Ascending aorta (tissue), 2 donors: ENCODE measurements around the gene AGAP1. TPM values are rescaled to one million over a fixed set of nuclear protein-coding genes. Genes with fewer than 3 reads are reported as not detected.
"Not testable (repeated sequence)": the region's sequence is repeated elsewhere in the genome, so short reads cannot be mapped to it uniquely, and the experiment has no call there.

Experiments used
- DNase-seq, 2 donors: peaks; one replicate each; pipeline ENCODE4 v3.0.0-alpha.2; 2019; ENCODE audit warnings: low spot score in 2 of 2
- H3K27ac ChIP-seq, 2 donors: fragments of 200-600 bp; sonication (generic); one replicate each; pipeline ENCODE4 v1.5.1; 2016 to 2017; ENCODE audit warnings: mild to moderate bottlenecking in 1 of 2
- H3K27me3 ChIP-seq: fragments of 200-600 bp; sonication (generic); one replicate; pipeline ENCODE4 v1.5.1; 2017
- H3K36me3 ChIP-seq, 2 donors: fragments of 200-600 bp; sonication (generic); one replicate each; pipeline ENCODE4 v1.5.1; 2016
- H3K4me1 ChIP-seq, 2 donors: fragments of 200-600 bp; sonication (generic); one replicate each; pipeline ENCODE4 v1.5.1; 2016 to 2017; ENCODE audit warnings: mild to moderate bottlenecking in 1 of 2
- H3K4me3 ChIP-seq, 2 donors: fragments of 200-600 bp; sonication (generic); one replicate each; pipeline ENCODE4 v1.5.1; 2016 to 2017; ENCODE audit warnings: mild to moderate bottlenecking in 1 of 2
- H3K9me3 ChIP-seq, 2 donors: fragments of 200-600 bp; sonication (generic); one replicate each; pipeline ENCODE4 v1.5.1; 2016
- CTCF ChIP-seq, 3 experiments: fragments of 200-600 bp in 2 of 3; fragments of 450-650 bp in 1 of 3; sonication (generic) in 2 of 3; IDR thresholded peaks; one replicate each; pipeline ENCODE4 v1.5.1; 2016 to 2019; ENCODE audit warnings: antibody characterized with exemption in 3 of 3, mild to moderate bottlenecking in 1 of 3, moderate library complexity in 1 of 3
- intact Hi-C: fragments of 100-400 bp; cut with DNase I; formaldehyde crosslinking; loops from one replicate; pipeline ENCODE4 v1.15.1; 2023
- total RNA-seq: library from RNA; depleted of rRNA; stranded (reverse); fragments of >200 nt; gene quantifications from one replicate; pipeline ENCODE4 v1.1.0, GENCODE V29; 2016

Gene AGAP1
- total RNA-seq, 1 donor from 2014 or later: 19.7 TPM

- no peak for TF ChIP-seq CTCF (IDR thresholded peaks at IDR 0.05)
- Histone ChIP-seq H3K9me3 (peaks cover 0 to 5% of the 10 kb centered on the region in 2 donors), H3K4me1 (no peaks in the 10 kb centered on the region), H3K27me3 (no peaks in the 10 kb centered on the region), H3K36me3 (no peaks in the 10 kb centered on the region), H3K4me3 (no peak overlapping the region), H3K27ac (no peak overlapping the region)
- intact Hi-C loops: no loop called here
- no peak for DNase-seq
Observed at GRCh38 chr2:236056141-236056540, 562.3 kb downstream of the AGAP1 start.

- no peak for TF ChIP-seq CTCF (IDR thresholded peaks at IDR 0.05)
- intact Hi-C loops: no loop called here
- DNase-seq: no peak
- H3K9me3 ChIP-seq: peaks cover 0 to 5% of the 10 kb centered on the region in 2 donors
- H3K36me3 ChIP-seq: no peaks in the 10 kb centered on the region
- no peaks in the 10 kb centered on the region for H3K27me3 ChIP-seq
- no peaks in the 10 kb centered on the region for H3K4me1 ChIP-seq
- no peak overlapping the region for H3K4me3 ChIP-seq
- H3K27ac ChIP-seq: no peak overlapping the region
Observed at GRCh38 chr2:236057375-236057774, 563.5 kb downstream of the AGAP1 start.

GRCh38 chr2:236061497-236061896 is 567.7 kb downstream of the AGAP1 start:
- no peak overlapping the region for H3K4me3 ChIP-seq
- intact Hi-C loops: no loop called here
- TF ChIP-seq CTCF (IDR thresholded peaks at IDR 0.05): no peak
- peaks cover 0 to 5% of the 10 kb centered on the region in 2 donors for H3K9me3 ChIP-seq
- H3K4me1 ChIP-seq: no peaks in the 10 kb centered on the region
- no peaks in the 10 kb centered on the region for H3K36me3 ChIP-seq
- no peak overlapping the region for H3K27ac ChIP-seq
- no peaks in the 10 kb centered on the region for H3K27me3 ChIP-seq
- DNase-seq: no peak

GRCh38 chr2:236061899-236062298 is 568.1 kb downstream of the AGAP1 start:
- no peak for TF ChIP-seq CTCF (IDR thresholded peaks at IDR 0.05)

GRCh38 chr2:236062806-236063205 is 569.0 kb downstream of the AGAP1 start:
- H3K4me1 ChIP-seq, intact Hi-C loops, H3K27ac ChIP-seq, H3K9me3 ChIP-seq, H3K27me3 ChIP-seq, DNase-seq, H3K36me3 ChIP-seq, H3K4me3 ChIP-seq: not testable (repeated sequence)

More at GRCh38 chr2:236061899-236062298, 568.1 kb downstream of the AGAP1 start:
- Histone ChIP-seq H3K9me3 (peaks cover 0 to 5% of the 10 kb centered on the region in 2 donors), H3K4me1 (no peaks in the 10 kb centered on the region), H3K36me3 (no peaks in the 10 kb centered on the region), H3K27me3 (no peaks in the 10 kb centered on the region), H3K27ac (no peak overlapping the region), H3K4me3 (no peak overlapping the region)
- no peak for DNase-seq
- intact Hi-C loops: no loop called here

- H3K9me3 ChIP-seq: no peaks in the 10 kb centered on the region
Observed at GRCh38 chr2:236063994-236064393, 570.2 kb downstream of the AGAP1 start.

More at GRCh38 chr2:236063994-236064393, 570.2 kb downstream of the AGAP1 start:
- Histone ChIP-seq H3K27me3 (no peaks in the 10 kb centered on the region), H3K4me1 (no peaks in the 10 kb centered on the region), H3K4me3 (no peak overlapping the region), H3K36me3 (no peaks in the 10 kb centered on the region), H3K27ac (no peak overlapping the region)
- DNase-seq: no peak
- intact Hi-C loops: no loop called here
- no peak for TF ChIP-seq CTCF (IDR thresholded peaks at IDR 0.05)
